Astrocyte (in vitro differentiated cells and primary cell): ENCODE measurements around the gene SREBF1. TPM values are rescaled to one million over a fixed set of nuclear protein-coding genes. Genes with fewer than 3 reads are reported as not detected.
A peak's percentile ranks its signal among the peaks of the same experiment; 100 is the strongest.

Experiments used
- DNase-seq: peaks from one replicate; pipeline ENCODE4 v3.0.0-alpha.2; 2010; ENCODE audit warnings: low read depth
- FAIRE-seq: peaks from 2 replicates; lab custom pipeline; 2011; peaks lifted over from hg19 to GRCh38; lab: Jason Lieb, UNC
- H2AFZ ChIP-seq: 2 replicates; pipeline ENCODE4 v1.6.0; 2012; ENCODE audit warnings: low read depth, low read length, inconsistent platforms
- H3K27ac ChIP-seq: 2 replicates; pipeline ENCODE4 v1.5.1; 2011; ENCODE audit warnings: low read depth, low read length, inconsistent platforms
- H3K27me3 ChIP-seq: 2 replicates; pipeline ENCODE4 v1.6.0; 2011; ENCODE audit warnings: low read length, inconsistent platforms; ENCODE audit not compliant: insufficient read depth
- H3K36me3 ChIP-seq: 2 replicates; pipeline ENCODE4 v1.5.1; 2011; ENCODE audit warnings: low read length, inconsistent platforms; ENCODE audit not compliant: insufficient read depth
- H3K4me1 ChIP-seq: 2 replicates; pipeline ENCODE4 v1.5.1; 2011; ENCODE audit warnings: low read length, inconsistent platforms; ENCODE audit not compliant: insufficient read depth
- H3K4me2 ChIP-seq: 2 replicates; pipeline ENCODE4 v1.6.0; 2012; ENCODE audit warnings: low read length, inconsistent platforms
- H3K4me3 ChIP-seq: 2 replicates; pipeline ENCODE4 v1.5.1; 2011; ENCODE audit warnings: low read depth, mild to moderate bottlenecking, low read length, inconsistent platforms; ENCODE audit not compliant: insufficient read depth
- H3K79me2 ChIP-seq: 2 replicates; pipeline ENCODE4 v1.6.0; 2012; ENCODE audit warnings: mild to moderate bottlenecking, low read length, inconsistent platforms; ENCODE audit not compliant: insufficient read depth
- H3K9ac ChIP-seq: 2 replicates; pipeline ENCODE4 v1.6.0; 2012; ENCODE audit warnings: mild to moderate bottlenecking, low read length, inconsistent platforms
- H3K9me3 ChIP-seq: 2 replicates; pipeline ENCODE4 v1.5.1; 2012; ENCODE audit warnings: low read depth, mild to moderate bottlenecking, low read length, inconsistent platforms; ENCODE audit not compliant: insufficient read depth
- H4K20me1 ChIP-seq: 2 replicates; pipeline ENCODE4 v1.6.0; 2012; ENCODE audit warnings: low read length, inconsistent platforms; ENCODE audit not compliant: insufficient read depth
- H3K27ac Mint-ChIP-seq: one replicate; pipeline ENCODE4 v1.8.0; 2021; ENCODE audit warnings: mild to moderate bottlenecking, mixed read lengths; ENCODE audit not compliant: unreplicated experiment
- H3K27me3 Mint-ChIP-seq: one replicate; pipeline ENCODE4 v1.8.0; 2021; ENCODE audit warnings: low read depth, mixed read lengths; ENCODE audit not compliant: unreplicated experiment
- H3K36me3 Mint-ChIP-seq: one replicate; pipeline ENCODE4 v1.8.0; 2021; ENCODE audit warnings: low read depth, mixed read lengths; ENCODE audit not compliant: unreplicated experiment
- H3K4me1 Mint-ChIP-seq: one replicate; pipeline ENCODE4 v1.8.0; 2021; ENCODE audit warnings: low read depth, mixed read lengths; ENCODE audit not compliant: unreplicated experiment
- H3K4me3 Mint-ChIP-seq: one replicate; pipeline ENCODE4 v1.8.0; 2021; ENCODE audit warnings: mild to moderate bottlenecking, moderate library complexity, mixed read lengths; ENCODE audit not compliant: unreplicated experiment
- H3K9me3 Mint-ChIP-seq: one replicate; pipeline ENCODE4 v1.8.0; 2021; ENCODE audit warnings: mild to moderate bottlenecking, mixed read lengths; ENCODE audit not compliant: unreplicated experiment
- EZH2 ChIP-seq: IDR thresholded peaks from 2 replicates; pipeline ENCODE4 v1.6.1; 2012; ENCODE audit warnings: mild to moderate bottlenecking, low read length, inconsistent platforms; ENCODE audit not compliant: insufficient read depth
- total RNA-seq: library from RNA; stranded (reverse); gene quantifications from 2 replicates; pipeline ENCODE4 v1.2.1, GENCODE V29; 2021
- TF ChIP-seq, protein P1 (sequence below): IDR thresholded peaks from 2 replicates; pipeline ENCODE4 v1.5.1; 2011; ENCODE audit warnings: low read depth, mild to moderate bottlenecking, inconsistent platforms, low read length, moderate library complexity; ENCODE audit not compliant: insufficient read depth

SREBF1 gene
- total RNA-seq, 1 donor from 2014 or later: 65.6 TPM

DNA sequence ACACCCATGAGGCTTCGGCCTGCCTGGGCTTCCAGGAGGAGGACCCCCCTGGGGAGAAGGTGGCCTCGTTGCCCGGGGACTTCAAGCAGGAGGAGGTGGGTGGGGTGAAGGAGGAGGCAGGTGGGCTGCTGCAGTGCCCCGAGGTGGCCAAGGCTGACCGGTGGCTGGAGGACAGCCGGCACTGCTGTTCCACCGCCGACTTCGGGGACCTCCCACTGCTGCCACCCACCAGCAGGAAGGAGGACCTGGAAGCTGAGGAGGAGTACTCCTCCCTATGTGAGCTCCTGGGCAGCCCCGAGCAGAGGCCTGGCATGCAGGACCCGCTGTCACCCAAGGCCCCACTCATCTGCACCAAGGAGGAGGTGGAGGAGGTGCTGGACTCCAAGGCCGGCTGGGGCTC is 41.5 kb downstream of the SREBF1 start:
- H3K4me3 Mint-ChIP-seq: no peak overlapping the region
- no peaks in the 10 kb centered on the region for H3K9me3 Mint-ChIP-seq
- DNase-seq: no peak
- no peak overlapping the region for H3K27ac ChIP-seq
- H3K4me1 Mint-ChIP-seq: peaks cover 12% of the 10 kb centered on the region
- peaks cover 89% of the 10 kb centered on the region for H4K20me1 ChIP-seq
- H3K4me3 ChIP-seq: no peak overlapping the region
- no peaks in the 10 kb centered on the region for H3K27me3 Mint-ChIP-seq
- no peak overlapping the region for H3K27ac Mint-ChIP-seq
- H3K36me3 Mint-ChIP-seq: peaks cover 11% of the 10 kb centered on the region
- no peak overlapping the region for H2AFZ ChIP-seq
- peaks cover 15% of the 10 kb centered on the region for H3K79me2 ChIP-seq
- peaks cover 14% of the 10 kb centered on the region for H3K4me1 ChIP-seq
- no peak overlapping the region for H3K4me2 ChIP-seq
- H3K9me3 ChIP-seq: no peaks in the 10 kb centered on the region
- no peak overlapping the region for H3K9ac ChIP-seq
- no peaks in the 10 kb centered on the region for H3K27me3 ChIP-seq
- FAIRE-seq: no peak
- TF ChIP-seq EZH2: no peak
- TF ChIP-seq, protein P1, sequence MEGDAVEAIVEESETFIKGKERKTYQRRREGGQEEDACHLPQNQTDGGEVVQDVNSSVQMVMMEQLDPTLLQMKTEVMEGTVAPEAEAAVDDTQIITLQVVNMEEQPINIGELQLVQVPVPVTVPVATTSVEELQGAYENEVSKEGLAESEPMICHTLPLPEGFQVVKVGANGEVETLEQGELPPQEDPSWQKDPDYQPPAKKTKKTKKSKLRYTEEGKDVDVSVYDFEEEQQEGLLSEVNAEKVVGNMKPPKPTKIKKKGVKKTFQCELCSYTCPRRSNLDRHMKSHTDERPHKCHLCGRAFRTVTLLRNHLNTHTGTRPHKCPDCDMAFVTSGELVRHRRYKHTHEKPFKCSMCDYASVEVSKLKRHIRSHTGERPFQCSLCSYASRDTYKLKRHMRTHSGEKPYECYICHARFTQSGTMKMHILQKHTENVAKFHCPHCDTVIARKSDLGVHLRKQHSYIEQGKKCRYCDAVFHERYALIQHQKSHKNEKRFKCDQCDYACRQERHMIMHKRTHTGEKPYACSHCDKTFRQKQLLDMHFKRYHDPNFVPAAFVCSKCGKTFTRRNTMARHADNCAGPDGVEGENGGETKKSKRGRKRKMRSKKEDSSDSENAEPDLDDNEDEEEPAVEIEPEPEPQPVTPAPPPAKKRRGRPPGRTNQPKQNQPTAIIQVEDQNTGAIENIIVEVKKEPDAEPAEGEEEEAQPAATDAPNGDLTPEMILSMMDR: no peak
- H3K36me3 ChIP-seq: no peaks in the 10 kb centered on the region

DNA sequence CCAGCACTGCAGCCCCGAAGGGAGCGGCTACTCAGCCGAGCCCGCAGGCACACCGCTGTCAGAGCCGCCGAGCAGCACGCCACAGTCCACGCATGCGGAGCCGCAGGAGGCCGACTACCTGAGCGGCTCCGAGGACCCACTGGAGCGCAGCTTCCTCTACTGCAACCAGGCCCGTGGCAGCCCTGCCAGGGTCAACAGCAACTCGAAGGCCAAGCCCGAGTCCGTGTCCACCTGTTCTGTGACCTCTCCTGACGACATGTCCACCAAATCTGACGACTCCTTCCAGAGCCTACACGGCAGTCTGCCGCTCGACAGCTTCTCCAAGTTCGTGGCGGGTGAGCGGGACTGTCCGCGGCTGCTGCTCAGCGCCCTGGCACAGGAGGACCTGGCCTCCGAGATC is 42.4 kb downstream of the SREBF1 start:
- H3K9me3 Mint-ChIP-seq: no peaks in the 10 kb centered on the region
- H3K27ac Mint-ChIP-seq: no peak overlapping the region
- no peaks in the 10 kb centered on the region for H3K36me3 ChIP-seq
- peaks cover 89% of the 10 kb centered on the region for H4K20me1 ChIP-seq
- no peak overlapping the region for H3K4me2 ChIP-seq
- peaks cover 11% of the 10 kb centered on the region for H3K36me3 Mint-ChIP-seq
- no peak overlapping the region for H3K4me3 Mint-ChIP-seq
- no peak for FAIRE-seq
- peaks cover 14% of the 10 kb centered on the region for H3K4me1 ChIP-seq
- peaks cover 20% of the 10 kb centered on the region for H3K79me2 ChIP-seq
- no peak overlapping the region for H3K4me3 ChIP-seq
- TF ChIP-seq, protein P1: no peak
- no peak for TF ChIP-seq EZH2
- H3K9me3 ChIP-seq: no peaks in the 10 kb centered on the region
- no peak overlapping the region for H2AFZ ChIP-seq
- no peak overlapping the region for H3K9ac ChIP-seq
- H3K27me3 Mint-ChIP-seq: no peaks in the 10 kb centered on the region
- H3K27ac ChIP-seq: no peak overlapping the region
- no peaks in the 10 kb centered on the region for H3K27me3 ChIP-seq
- no peak for DNase-seq
- peaks cover 12% of the 10 kb centered on the region for H3K4me1 Mint-ChIP-seq

GRCh38 chr17:17793378-17794214 is 43.2 kb downstream of the SREBF1 start:
- Histone ChIP-seq H3K27me3 (no peaks in the 10 kb centered on the region), H3K79me2 (peaks cover 27% of the 10 kb centered on the region), H2AFZ (no peak overlapping the region), H3K36me3 (no peaks in the 10 kb centered on the region), H3K9ac (no peak overlapping the region), H3K9me3 (no peaks in the 10 kb centered on the region), H3K4me2 (peak overlapping the region; percentile 57), H3K4me3 (no peak overlapping the region), H4K20me1 (peaks cover 90% of the 10 kb centered on the region), H3K27ac (peak overlapping the region; percentile 19), H3K4me1 (peaks cover 14% of the 10 kb centered on the region)
- peak overlapping the region; percentile 69 for H3K27ac Mint-ChIP-seq
- peaks cover 11% of the 10 kb centered on the region for H3K36me3 Mint-ChIP-seq
- DNase-seq (no peak), FAIRE-seq (no peak)
- H3K4me3 Mint-ChIP-seq: peak overlapping the region; percentile 74
- TF ChIP-seq, protein P1: no peak
- no peak for TF ChIP-seq EZH2
- H3K9me3 Mint-ChIP-seq: no peaks in the 10 kb centered on the region
- H3K27me3 Mint-ChIP-seq: no peaks in the 10 kb centered on the region
- H3K4me1 Mint-ChIP-seq: peaks cover 12% of the 10 kb centered on the region
